GM12801 (cell line): Measurements from ENCODE around the gene CYP27B1.

ENCODE experiments used
- TF ChIP-seq, protein P1 (sequence below): IDR thresholded peaks from one replicate; pipeline ENCODE4 v1.5.1; 2011; ENCODE audit warnings: control low read depth; ENCODE audit not compliant: insufficient read length; ENCODE audit errors: extremely low read depth

Gene CYP27B1

DNA sequence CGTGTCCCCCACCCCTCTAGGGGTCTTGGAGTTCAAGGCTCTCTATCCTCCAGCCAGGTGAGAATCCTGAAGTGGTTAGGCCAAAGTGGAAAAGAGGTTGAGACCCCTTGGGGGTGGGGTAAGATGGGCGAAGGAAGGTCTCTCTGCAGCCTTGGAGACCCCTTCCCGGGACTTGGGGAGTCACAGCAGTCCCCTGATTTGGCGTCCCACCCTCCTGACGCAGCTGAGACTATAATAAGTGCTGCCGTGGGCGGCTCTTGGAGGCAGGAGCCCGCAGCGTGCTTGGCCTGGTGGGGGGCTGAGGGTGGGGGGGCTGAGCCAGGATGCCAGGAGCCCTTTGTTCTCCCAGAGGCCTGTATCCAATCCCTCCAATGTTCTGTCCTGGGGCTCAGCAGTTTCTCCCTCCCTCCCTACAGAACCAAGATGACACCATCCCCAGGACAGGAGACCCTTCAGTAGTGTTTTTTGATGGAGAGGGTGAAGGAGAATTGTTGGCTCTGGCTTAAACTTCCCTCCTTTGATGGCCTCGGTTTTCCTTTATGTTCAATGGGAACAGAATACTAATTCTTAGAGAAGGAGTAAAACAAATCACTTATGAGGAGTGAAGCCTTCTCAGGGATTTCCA, 26.9 kb downstream of the CYP27B1 start:
- TF ChIP-seq, protein P1, sequence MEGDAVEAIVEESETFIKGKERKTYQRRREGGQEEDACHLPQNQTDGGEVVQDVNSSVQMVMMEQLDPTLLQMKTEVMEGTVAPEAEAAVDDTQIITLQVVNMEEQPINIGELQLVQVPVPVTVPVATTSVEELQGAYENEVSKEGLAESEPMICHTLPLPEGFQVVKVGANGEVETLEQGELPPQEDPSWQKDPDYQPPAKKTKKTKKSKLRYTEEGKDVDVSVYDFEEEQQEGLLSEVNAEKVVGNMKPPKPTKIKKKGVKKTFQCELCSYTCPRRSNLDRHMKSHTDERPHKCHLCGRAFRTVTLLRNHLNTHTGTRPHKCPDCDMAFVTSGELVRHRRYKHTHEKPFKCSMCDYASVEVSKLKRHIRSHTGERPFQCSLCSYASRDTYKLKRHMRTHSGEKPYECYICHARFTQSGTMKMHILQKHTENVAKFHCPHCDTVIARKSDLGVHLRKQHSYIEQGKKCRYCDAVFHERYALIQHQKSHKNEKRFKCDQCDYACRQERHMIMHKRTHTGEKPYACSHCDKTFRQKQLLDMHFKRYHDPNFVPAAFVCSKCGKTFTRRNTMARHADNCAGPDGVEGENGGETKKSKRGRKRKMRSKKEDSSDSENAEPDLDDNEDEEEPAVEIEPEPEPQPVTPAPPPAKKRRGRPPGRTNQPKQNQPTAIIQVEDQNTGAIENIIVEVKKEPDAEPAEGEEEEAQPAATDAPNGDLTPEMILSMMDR, result no peak

DNA sequence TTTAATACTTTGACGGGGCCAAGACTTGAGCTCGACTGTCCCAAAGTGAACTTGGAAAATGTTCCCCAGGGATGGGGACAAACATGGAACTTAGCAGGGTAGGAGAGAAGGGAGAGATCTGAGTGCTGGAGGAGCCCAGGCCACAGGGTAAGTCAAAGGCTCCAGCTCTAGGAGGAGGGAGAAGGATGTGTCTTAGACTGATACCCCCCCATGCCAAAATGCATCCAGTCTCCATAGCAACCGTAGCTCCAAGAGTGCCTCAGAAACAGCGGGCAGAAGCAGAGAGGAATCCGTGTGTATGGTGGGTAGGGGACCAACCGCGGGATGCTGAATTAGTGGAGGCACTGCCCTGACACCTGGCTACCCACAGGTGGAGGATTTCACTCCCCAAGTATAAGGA, 27.5 kb downstream of the CYP27B1 start:
- TF ChIP-seq, protein P1, result no peak

DNA sequence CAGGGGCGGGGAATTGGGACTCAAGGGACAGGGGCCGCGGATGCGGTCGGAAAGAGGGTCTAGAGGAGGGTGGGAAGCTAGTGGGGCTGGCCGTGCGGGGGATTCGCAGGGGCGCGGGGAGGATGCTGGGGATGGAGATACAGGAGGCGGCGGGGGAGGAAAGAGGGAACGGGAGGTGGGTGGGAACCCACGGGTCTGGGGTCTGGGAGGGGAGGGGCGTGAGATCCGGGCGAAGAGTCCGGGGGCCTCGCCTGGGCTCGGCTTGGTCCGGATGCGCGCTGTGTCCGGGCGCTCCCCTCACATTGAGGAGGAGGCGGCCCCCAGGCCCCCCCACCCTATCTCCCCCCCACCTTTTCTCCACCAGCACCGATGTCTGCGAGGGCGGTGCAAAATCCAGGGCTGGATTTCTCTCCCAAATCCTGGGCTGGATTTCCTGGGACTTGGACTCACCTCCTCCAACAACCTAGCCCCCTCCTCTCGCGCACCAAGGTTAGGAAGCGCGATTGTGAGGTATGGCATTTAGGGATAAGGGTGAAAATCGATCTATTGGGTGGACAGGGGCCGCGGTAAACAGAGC, 28.1 kb downstream of the CYP27B1 start, which contains the start of gene AGAP2:
Gene AGAP2, minus strand, starts transcription at position 82 of the 577 bp plus-strand sequence. CDS start 496 bp downstream, outside the sequence.
- TF ChIP-seq, protein P1, result no peak

DNA sequence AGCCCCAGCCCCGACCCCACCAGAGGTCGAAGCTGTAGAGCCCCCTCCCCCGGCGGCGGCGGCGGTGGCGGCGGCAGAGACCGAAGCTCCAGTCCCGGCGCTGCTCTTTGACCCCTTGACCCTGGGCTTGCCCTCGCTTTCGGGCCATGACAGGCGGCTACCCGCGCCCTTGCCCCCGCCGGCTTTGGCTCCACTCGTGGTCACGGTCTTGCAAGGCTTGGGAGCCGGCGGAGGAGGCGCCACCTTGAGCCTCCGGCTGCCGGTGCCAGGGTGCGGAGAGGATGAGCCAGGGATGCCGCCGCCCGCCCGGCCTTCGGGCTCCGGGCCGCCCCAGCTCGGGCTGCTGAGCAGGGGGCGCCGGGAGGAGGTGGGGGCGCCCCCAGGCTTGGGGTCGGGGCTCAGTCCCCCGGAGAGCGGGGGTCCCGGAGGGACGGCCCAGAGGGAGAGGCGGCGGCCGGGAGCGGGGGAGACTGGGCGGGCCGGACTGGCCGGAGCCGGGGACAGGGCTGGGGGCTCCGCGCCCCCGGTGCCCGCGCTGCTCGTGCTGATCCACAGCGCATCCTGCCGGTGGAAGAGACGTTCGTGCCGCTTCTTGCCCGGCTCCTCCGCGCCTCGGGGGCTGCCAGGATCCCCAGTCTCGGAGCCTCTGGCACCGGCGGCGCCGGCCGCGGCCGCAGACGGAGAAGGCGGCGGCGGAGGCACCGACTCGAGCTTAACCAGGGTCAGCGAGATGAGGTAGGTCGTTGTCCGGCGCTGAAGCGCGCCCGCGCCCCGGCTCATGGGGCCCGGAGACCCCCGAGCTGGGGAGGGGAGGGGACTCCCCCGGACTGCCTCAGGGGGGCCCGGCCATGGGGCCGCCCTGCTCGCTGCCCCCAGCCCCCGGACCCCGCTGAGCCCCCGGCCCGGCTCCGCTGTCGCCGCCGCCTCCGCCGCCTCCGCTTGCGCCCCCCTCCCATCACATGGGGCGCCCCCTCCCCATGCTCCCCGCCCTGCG, 29.1 kb downstream of the CYP27B1 start:
- TF ChIP-seq, protein P1, result no peak

DNA sequence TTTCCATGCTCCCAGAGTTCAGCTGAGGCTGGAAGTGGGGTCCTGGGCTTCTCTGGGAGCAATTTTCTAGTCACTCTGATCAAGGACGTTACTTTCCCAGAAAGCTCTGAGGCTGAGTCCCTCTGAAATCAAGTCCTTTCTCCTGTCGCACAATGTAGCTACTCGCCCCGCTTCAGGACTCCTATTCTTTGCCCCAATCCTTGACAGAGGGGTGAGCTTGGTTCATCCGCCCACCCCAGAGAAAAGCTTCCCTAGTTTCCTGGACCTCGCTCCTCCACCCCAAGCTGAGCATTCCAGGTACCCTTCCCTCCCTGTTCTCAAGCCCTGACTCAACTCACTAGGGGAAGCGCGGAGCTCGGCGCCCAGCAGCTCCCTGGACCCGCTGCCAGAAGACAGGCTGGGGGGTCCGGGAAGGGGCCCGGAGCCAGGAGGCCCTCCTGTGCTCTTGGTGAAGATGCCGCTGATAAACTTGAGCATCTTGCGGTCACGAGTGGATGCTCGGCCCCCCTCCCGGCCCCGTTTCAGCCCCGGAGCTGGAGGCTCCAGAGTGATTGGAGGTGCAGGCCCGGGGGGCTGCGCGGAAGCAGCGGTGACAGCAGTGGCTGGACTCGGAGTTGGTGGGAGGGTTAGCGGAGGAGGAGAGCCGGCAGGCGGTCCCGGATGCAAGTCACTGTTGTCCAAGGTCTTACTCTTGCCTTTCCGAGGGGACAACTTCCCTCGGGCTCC, 30.0 kb downstream of the CYP27B1 start:
- TF ChIP-seq, protein P1, result no peak

DNA sequence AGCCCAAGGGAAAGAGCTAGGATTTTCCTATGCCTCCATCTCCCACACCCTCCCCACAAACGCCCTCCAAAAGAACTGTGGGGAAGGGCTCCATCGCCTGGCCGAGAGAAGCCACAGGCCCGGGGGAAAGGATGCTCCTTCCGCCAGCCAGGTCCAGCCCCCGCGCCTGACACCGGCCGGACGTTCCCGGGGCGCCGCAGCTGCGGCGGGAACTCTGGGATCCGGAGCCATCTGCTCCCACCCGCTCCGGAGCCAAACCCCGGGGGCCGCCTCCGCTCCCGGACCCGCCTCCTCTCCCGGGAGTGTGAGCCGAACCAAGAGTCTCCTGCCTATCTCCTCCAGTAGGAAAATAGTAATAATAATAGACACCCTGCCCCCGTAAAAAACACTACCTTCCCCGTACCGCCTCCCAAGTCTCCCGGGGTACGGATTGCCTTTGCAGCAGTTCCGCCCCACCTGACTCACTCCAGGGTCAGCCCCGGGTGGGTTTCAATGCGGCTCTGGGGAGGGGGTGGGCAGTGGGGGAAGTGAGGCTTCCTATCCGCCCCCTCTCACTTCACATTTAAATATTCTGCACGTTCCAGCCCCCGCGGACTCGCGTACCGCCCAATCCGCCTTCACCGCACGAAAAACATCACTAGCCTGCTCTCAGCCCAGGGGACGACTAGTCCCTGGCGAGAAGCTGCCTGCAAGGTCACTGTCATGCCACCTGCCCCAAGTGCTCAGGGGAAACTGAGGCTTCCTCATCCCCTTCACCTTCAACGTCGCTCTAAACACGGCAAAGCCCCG, 30.7 kb downstream of the CYP27B1 start:
- TF ChIP-seq, protein P1, result no peak
